Adrenal gland (tissue), 5 donors: ENCODE measurements around the gene KIF24.

Experiments
- CTCF ChIP-seq, 6 experiments: fragments of 450-650 bp in 4 of 6; fragments of 200-600 bp in 2 of 6; sonication (generic) in 1 of 6; IDR thresholded peaks; 1 replicate in 5 of 6; 2 replicates in 1 of 6; pipeline versions ENCODE4 v1.5.1 to v1.8.0; 2016 to 2021; ENCODE audit warnings: antibody characterized with exemption in 6 of 6, mild to moderate bottlenecking in 2 of 6, moderate library complexity in 1 of 6
- POLR2A ChIP-seq, 2 donors: fragments of 450-650 bp; IDR thresholded peaks; one replicate each; pipeline ENCODE4 v1.6.1; 2017; ENCODE audit warnings: antibody characterized with exemption in 2 of 2, mild to moderate bottlenecking in 2 of 2, moderate library complexity in 1 of 2
- donor health status: DM: no; HTN: no; CAD: no.

GRCh38 chr9:34289159-34289558 is 39.9 kb downstream of the KIF24 start:
- no peak for TF ChIP-seq CTCF (IDR thresholded peaks at IDR 0.05)
- TF ChIP-seq POLR2A (IDR thresholded peaks at IDR 0.05): no peak
